ENCODE measurements around the gene SIRPD. TPM values are rescaled to one million over a fixed set of nuclear protein-coding genes. Genes with fewer than 3 reads are reported as not detected.

SIRPD gene
- total and polyA plus RNA-seq, 2 of the 13 experiments (the other 11 are each of a cell fraction or from before 2014, with no cell fraction given), result not detected

DNA sequence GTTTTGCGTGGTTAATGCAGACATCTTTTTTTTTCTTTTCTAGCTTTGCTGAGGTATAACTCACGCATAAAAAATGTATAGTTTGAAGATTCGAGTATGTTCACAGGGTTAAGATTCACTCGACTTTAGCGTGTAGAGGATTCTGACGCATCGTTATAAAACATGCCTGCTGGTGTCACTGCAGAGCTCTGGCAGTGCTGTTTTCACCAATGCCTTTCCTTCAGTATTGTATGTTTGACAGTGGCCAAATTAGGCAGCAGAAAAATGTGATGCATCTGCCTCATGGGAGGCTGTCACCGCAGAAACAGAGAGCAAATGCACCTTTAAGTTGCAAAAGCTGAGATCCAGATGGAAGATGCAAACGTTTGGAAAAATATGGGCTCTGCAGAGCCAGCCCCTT, 48.3 kb downstream of the SIRPD start (continued):
- TF ChIP-seq ZNF839 (CRISPR knock-in tag; IDR thresholded peaks at IDR 0.05; ENCODE audit: borderline replicate concordance) (no peak), ZSCAN9 (CRISPR knock-in tag; IDR thresholded peaks at IDR 0.05; ENCODE audit: borderline replicate concordance) (no peak), PPARG (CRISPR knock-in tag; conservative IDR thresholded peaks at IDR 0.05) (no peak), TSC22D2 (CRISPR knock-in tag; IDR thresholded peaks at IDR 0.05; ENCODE audit: borderline replicate concordance) (no peak), RAD21 (CRISPR knock-in tag; IDR thresholded peaks at IDR 0.05) (peak; percentile 50; the same call in 1 of the 2 replicates), ZNF232 (CRISPR knock-in tag; IDR thresholded peaks at IDR 0.05; ENCODE audit: borderline replicate concordance) (no peak), STAG1 (CRISPR knock-in tag; IDR thresholded peaks at IDR 0.05) (peak; percentile 61), HOXA3 (CRISPR knock-in tag; IDR thresholded peaks at IDR 0.05) (no peak), KMT2B (CRISPR knock-in tag; IDR thresholded peaks at IDR 0.05) (no peak), TEAD2 (CRISPR knock-in tag; IDR thresholded peaks at IDR 0.05) (no peak), SMC3 (IDR thresholded peaks at IDR 0.05; ENCODE audit: low read length) (peak; percentile 69), PRMT3 (CRISPR knock-in tag; IDR thresholded peaks at IDR 0.05; ENCODE audit: borderline replicate concordance, low read depth) (no peak), U2AF2 (IDR thresholded peaks at IDR 0.05; ENCODE audit: low read depth, low read length) (no peak), EEA1 (CRISPR knock-in tag; IDR thresholded peaks at IDR 0.05; ENCODE audit: borderline replicate concordance) (no peak), SNAPC2 (CRISPR knock-in tag; IDR thresholded peaks at IDR 0.05) (no peak), ZNF180 (CRISPR knock-in tag; IDR thresholded peaks at IDR 0.05; ENCODE audit: borderline replicate concordance, low read depth) (no peak), GABPA (IDR thresholded peaks at IDR 0.05; ENCODE audit: low read depth, low read length) (no peak), GABPA (CRISPR knock-in tag; IDR thresholded peaks at IDR 0.05; ENCODE audit: low read depth) (no peak), SYNCRIP (IDR thresholded peaks at IDR 0.05; ENCODE audit: insufficient read depth, low read depth, low read length) (no peak), ZNF598 (CRISPR knock-in tag; IDR thresholded peaks at IDR 0.05; ENCODE audit: borderline replicate concordance) (no peak), SAP130 (CRISPR knock-in tag; IDR thresholded peaks at IDR 0.05; ENCODE audit: low read depth) (0 out of 2 replicates have a peak, but pooled peaks have one; percentile 16)
- TF ChIP-seq, protein P1, sequence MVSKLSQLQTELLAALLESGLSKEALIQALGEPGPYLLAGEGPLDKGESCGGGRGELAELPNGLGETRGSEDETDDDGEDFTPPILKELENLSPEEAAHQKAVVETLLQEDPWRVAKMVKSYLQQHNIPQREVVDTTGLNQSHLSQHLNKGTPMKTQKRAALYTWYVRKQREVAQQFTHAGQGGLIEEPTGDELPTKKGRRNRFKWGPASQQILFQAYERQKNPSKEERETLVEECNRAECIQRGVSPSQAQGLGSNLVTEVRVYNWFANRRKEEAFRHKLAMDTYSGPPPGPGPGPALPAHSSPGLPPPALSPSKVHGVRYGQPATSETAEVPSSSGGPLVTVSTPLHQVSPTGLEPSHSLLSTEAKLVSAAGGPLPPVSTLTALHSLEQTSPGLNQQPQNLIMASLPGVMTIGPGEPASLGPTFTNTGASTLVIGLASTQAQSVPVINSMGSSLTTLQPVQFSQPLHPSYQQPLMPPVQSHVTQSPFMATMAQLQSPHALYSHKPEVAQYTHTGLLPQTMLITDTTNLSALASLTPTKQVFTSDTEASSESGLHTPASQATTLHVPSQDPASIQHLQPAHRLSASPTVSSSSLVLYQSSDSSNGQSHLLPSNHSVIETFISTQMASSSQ (IDR thresholded peaks at IDR 0.05; ENCODE audit: low read depth), result no peak
- TF ChIP-seq, protein P1 (CRISPR knock-in tag; IDR thresholded peaks at IDR 0.05; ENCODE audit: borderline replicate concordance), result no peak
- TF ChIP-seq, protein P2, sequence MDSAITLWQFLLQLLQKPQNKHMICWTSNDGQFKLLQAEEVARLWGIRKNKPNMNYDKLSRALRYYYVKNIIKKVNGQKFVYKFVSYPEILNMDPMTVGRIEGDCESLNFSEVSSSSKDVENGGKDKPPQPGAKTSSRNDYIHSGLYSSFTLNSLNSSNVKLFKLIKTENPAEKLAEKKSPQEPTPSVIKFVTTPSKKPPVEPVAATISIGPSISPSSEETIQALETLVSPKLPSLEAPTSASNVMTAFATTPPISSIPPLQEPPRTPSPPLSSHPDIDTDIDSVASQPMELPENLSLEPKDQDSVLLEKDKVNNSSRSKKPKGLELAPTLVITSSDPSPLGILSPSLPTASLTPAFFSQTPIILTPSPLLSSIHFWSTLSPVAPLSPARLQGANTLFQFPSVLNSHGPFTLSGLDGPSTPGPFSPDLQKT (CRISPR knock-in tag; IDR thresholded peaks at IDR 0.05; ENCODE audit: borderline replicate concordance), result no peak
- TF ChIP-seq, protein P3, sequence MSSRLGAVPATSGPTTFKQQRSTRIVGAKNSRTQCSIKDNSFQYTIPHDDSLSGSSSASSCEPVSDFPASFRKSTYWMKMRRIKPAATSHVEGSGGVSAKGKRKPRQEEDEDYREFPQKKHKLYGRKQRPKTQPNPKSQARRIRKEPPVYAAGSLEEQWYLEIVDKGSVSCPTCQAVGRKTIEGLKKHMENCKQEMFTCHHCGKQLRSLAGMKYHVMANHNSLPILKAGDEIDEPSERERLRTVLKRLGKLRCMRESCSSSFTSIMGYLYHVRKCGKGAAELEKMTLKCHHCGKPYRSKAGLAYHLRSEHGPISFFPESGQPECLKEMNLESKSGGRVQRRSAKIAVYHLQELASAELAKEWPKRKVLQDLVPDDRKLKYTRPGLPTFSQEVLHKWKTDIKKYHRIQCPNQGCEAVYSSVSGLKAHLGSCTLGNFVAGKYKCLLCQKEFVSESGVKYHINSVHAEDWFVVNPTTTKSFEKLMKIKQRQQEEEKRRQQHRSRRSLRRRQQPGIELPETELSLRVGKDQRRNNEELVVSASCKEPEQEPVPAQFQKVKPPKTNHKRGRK (CRISPR knock-in tag; IDR thresholded peaks at IDR 0.05), result no peak
